SK-N-SH treated with all-trans-retinoic acid at 6 μM for 48 hours (cell line): ENCODE results near the gene UBE2M.
A peak's percentile ranks its signal among the peaks of the same experiment; 100 is the strongest.

Experiments
- ATAC-seq: fragments of 200-7000 bp; cut with Tn5 transposase; 3 replicates; pipeline ENCODE4 v1.9.1; 2020; ENCODE audit warnings: mild to moderate bottlenecking, moderate library complexity
- ARNTL ChIP-seq: fragments of 450-650 bp; formaldehyde crosslinking; IDR thresholded peaks from 2 replicates; pipeline ENCODE4 v1.5.0; 2020; ENCODE audit warnings: low read depth, mild to moderate bottlenecking, moderate library complexity, borderline replicate concordance
- BACH2 ChIP-seq: fragments of 250-450 bp; sonication (Bioruptor Pico); IDR thresholded peaks from 2 replicates; pipeline ENCODE4 v1.9.0; 2021; ENCODE audit warnings: mild to moderate bottlenecking, borderline replicate concordance
- CSDC2 ChIP-seq: fragments of 250-450 bp; sonication (Bioruptor Pico); IDR thresholded peaks from 2 replicates; pipeline ENCODE4 v1.5.0; 2020; ENCODE audit warnings: mild to moderate bottlenecking, moderate library complexity
- ESRRG ChIP-seq: fragments of 250-450 bp; sonication (Bioruptor Pico); IDR thresholded peaks from 2 replicates; pipeline ENCODE4 v1.6.1; 2021; ENCODE audit warnings: mild to moderate bottlenecking
- GLIS3 ChIP-seq: fragments of 250-450 bp; sonication (Bioruptor Pico); IDR thresholded peaks from 2 replicates; pipeline ENCODE4 v1.5.0; 2020; ENCODE audit warnings: mild to moderate bottlenecking, moderate library complexity
- ISL1 ChIP-seq: fragments of 250-450 bp; sonication (Bioruptor Pico); IDR thresholded peaks from 2 replicates; pipeline ENCODE4 v2.1.2; 2022; ENCODE audit warnings: mild to moderate bottlenecking, moderate library complexity
- OSR1 ChIP-seq: fragments of 250-450 bp; sonication (Bioruptor Pico); IDR thresholded peaks from 2 replicates; pipeline ENCODE4 v1.8.0; 2022; ENCODE audit warnings: moderate library complexity, mild to moderate bottlenecking, inconsistent platforms
- PATZ1 ChIP-seq: fragments of 250-450 bp; sonication (Bioruptor Pico); IDR thresholded peaks from 2 replicates; pipeline ENCODE4 v1.8.0; 2020; ENCODE audit warnings: mild to moderate bottlenecking, moderate library complexity, borderline replicate concordance
- PPARA ChIP-seq: fragments of 250-450 bp; sonication (Bioruptor Pico); IDR thresholded peaks from 2 replicates; pipeline ENCODE4 v1.5.0; 2020; ENCODE audit warnings: mild to moderate bottlenecking, borderline replicate concordance
- RARB ChIP-seq: fragments of 250-450 bp; sonication (Bioruptor Pico); IDR thresholded peaks from 2 replicates; pipeline ENCODE4 v1.8.0; 2021; ENCODE audit warnings: mild to moderate bottlenecking, moderate library complexity
- SNAI2 ChIP-seq: fragments of 250-450 bp; sonication (Bioruptor Pico); IDR thresholded peaks from 2 replicates; pipeline ENCODE4 v1.5.0; 2020; ENCODE audit warnings: mild to moderate bottlenecking, moderate library complexity
- TCF4 ChIP-seq: fragments of 250-450 bp; sonication (Bioruptor Pico); IDR thresholded peaks from 2 replicates; pipeline ENCODE4 v1.8.0; 2021; ENCODE audit warnings: mild to moderate bottlenecking, moderate library complexity, borderline replicate concordance
- TOX ChIP-seq: fragments of 250-450 bp; sonication (Bioruptor Pico); IDR thresholded peaks from 2 replicates; pipeline ENCODE4 v1.8.0; 2021; ENCODE audit warnings: mild to moderate bottlenecking, moderate library complexity, borderline replicate concordance
- ZC3H10 ChIP-seq: fragments of 250-450 bp; sonication (Bioruptor Pico); IDR thresholded peaks from 2 replicates; pipeline ENCODE4 v1.5.1; 2021; ENCODE audit warnings: mild to moderate bottlenecking, moderate library complexity
- ZFP3 ChIP-seq: fragments of 250-450 bp; sonication (Bioruptor Pico); IDR thresholded peaks from 2 replicates; pipeline ENCODE4 v1.5.0; 2020; ENCODE audit warnings: mild to moderate bottlenecking, moderate library complexity
- ZFP30 ChIP-seq: fragments of 450-650 bp; formaldehyde crosslinking; IDR thresholded peaks from 2 replicates; pipeline ENCODE4 v1.5.0; 2022; ENCODE audit warnings: mild to moderate bottlenecking, moderate library complexity
- ZNF565 ChIP-seq: fragments of 450-650 bp; formaldehyde crosslinking; conservative IDR thresholded peaks from 2 replicates; pipeline ENCODE4 v1.5.0; 2020; ENCODE audit warnings: low read depth, mild to moderate bottlenecking, moderate library complexity
- ZNF70 ChIP-seq: fragments of 450-650 bp; formaldehyde crosslinking; IDR thresholded peaks from 2 replicates; pipeline ENCODE4 v1.5.0; 2020; ENCODE audit warnings: mild to moderate bottlenecking, moderate library complexity
- ZNF8 ChIP-seq: fragments of 450-650 bp; formaldehyde crosslinking; IDR thresholded peaks from 2 replicates; pipeline ENCODE4 v1.5.0; 2020; ENCODE audit warnings: mild to moderate bottlenecking, moderate library complexity
- TF ChIP-seq, protein P1 (sequence below): fragments of 250-450 bp; sonication (Bioruptor Pico); IDR thresholded peaks from 2 replicates; pipeline ENCODE4 v1.5.1; 2021; ENCODE audit warnings: mild to moderate bottlenecking, moderate library complexity
- TF ChIP-seq, protein P2 (sequence below): fragments of 250-450 bp; sonication (Bioruptor Pico); IDR thresholded peaks from 2 replicates; pipeline ENCODE4 v1.5.1; 2020; ENCODE audit warnings: low read depth, mild to moderate bottlenecking, moderate library complexity
- TF ChIP-seq, protein P3 (sequence below): fragments of 250-450 bp; sonication (Bioruptor Pico); IDR thresholded peaks from 2 replicates; pipeline ENCODE4 v1.5.0; 2020; ENCODE audit warnings: mild to moderate bottlenecking, moderate library complexity
- TF ChIP-seq, protein P4 (sequence below): fragments of 250-450 bp; sonication (Bioruptor Pico); IDR thresholded peaks from 2 replicates; pipeline ENCODE4 v1.8.0; 2021; ENCODE audit warnings: low read depth, mild to moderate bottlenecking, moderate library complexity, borderline replicate concordance

Gene UBE2M

DNA sequence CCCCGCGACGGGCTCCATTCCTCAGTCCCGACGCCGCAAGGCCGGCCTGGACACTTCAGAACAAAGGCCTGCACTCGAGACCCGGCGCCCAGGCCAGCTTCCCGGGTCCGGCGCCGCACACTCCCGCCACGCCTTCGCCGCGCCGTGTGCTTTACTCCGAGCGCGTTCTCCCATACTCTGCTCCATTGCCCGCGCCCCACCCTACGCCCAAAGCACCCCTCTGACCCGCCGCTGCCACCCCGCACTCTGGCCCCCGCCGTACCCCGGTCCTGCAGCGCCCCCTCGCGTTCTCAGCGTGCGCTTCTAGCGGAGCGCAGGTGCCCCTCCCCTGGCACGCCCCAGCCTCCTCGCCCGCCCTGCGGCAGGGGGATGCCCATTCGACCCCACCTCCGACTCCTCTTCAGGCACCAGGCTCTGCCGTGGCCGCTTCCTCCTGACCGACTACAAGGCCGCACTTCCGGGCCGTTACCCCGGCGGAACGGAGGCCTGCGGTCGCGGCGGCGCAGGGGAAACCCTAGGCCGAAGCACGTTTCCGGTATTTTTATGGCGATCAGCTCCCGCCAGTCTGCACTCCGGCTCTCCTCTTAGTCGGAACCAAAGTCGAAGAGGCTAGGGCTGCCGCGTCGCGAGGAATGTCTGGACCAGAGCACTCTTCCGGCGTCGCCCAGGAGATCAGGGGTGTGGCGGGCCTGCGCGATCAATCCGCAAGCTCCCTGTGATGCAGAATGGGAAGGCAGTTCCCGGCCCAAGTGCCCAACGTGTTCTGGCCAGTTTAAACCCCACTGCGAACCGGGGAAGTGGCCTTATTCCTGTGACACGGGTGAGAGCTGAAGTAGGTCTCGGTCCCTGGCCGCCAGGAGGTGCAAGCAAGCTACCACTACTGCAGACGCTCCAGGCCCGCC is 38.8 kb downstream of the UBE2M start, which contains the start of gene ZBTB45:
ZBTB45 (minus strand) TSS at position 456 of the 902 bp plus-strand sequence. CDS start 2,137 bp downstream, outside the sequence.
- peak; percentile 90 for ATAC-seq
- TF ChIP-seq, protein P1, sequence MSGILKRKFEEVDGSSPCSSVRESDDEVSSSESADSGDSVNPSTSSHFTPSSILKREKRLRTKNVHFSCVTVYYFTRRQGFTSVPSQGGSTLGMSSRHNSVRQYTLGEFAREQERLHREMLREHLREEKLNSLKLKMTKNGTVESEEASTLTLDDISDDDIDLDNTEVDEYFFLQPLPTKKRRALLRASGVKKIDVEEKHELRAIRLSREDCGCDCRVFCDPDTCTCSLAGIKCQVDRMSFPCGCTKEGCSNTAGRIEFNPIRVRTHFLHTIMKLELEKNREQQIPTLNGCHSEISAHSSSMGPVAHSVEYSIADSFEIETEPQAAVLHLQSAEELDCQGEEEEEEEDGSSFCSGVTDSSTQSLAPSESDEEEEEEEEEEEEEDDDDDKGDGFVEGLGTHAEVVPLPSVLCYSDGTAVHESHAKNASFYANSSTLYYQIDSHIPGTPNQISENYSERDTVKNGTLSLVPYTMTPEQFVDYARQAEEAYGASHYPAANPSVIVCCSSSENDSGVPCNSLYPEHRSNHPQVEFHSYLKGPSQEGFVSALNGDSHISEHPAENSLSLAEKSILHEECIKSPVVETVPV (CRISPR knock-in tag): peak; percentile 62; the same call in 1 of the 2 replicates
- no peak for TF ChIP-seq TOX (CRISPR knock-in tag)
- peak; percentile 52; the same call in 1 of the 2 replicates for TF ChIP-seq ZNF70
- no peak for TF ChIP-seq GLIS3 (CRISPR knock-in tag)
- no peak for TF ChIP-seq ISL1 (CRISPR knock-in tag)
- TF ChIP-seq OSR1 (CRISPR knock-in tag): no peak
- TF ChIP-seq, protein P2, sequence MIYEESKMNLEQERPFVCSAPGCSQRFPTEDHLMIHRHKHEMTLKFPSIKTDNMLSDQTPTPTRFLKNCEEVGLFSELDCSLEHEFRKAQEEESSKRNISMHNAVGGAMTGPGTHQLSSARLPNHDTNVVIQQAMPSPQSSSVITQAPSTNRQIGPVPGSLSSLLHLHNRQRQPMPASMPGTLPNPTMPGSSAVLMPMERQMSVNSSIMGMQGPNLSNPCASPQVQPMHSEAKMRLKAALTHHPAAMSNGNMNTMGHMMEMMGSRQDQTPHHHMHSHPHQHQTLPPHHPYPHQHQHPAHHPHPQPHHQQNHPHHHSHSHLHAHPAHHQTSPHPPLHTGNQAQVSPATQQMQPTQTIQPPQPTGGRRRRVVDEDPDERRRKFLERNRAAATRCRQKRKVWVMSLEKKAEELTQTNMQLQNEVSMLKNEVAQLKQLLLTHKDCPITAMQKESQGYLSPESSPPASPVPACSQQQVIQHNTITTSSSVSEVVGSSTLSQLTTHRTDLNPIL (CRISPR knock-in tag): no peak
- no peak for TF ChIP-seq ARNTL (CRISPR knock-in tag)
- no peak for TF ChIP-seq ZC3H10 (CRISPR knock-in tag)
- 0 out of 2 replicates have a peak, but pooled peaks have one; percentile 3 for TF ChIP-seq ZNF8 (CRISPR knock-in tag)
- TF ChIP-seq, protein P3, sequence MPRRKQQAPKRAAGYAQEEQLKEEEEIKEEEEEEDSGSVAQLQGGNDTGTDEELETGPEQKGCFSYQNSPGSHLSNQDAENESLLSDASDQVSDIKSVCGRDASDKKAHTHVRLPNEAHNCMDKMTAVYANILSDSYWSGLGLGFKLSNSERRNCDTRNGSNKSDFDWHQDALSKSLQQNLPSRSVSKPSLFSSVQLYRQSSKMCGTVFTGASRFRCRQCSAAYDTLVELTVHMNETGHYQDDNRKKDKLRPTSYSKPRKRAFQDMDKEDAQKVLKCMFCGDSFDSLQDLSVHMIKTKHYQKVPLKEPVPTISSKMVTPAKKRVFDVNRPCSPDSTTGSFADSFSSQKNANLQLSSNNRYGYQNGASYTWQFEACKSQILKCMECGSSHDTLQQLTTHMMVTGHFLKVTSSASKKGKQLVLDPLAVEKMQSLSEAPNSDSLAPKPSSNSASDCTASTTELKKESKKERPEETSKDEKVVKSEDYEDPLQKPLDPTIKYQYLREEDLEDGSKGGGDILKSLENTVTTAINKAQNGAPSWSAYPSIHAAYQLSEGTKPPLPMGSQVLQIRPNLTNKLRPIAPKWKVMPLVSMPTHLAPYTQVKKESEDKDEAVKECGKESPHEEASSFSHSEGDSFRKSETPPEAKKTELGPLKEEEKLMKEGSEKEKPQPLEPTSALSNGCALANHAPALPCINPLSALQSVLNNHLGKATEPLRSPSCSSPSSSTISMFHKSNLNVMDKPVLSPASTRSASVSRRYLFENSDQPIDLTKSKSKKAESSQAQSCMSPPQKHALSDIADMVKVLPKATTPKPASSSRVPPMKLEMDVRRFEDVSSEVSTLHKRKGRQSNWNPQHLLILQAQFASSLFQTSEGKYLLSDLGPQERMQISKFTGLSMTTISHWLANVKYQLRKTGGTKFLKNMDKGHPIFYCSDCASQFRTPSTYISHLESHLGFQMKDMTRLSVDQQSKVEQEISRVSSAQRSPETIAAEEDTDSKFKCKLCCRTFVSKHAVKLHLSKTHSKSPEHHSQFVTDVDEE (CRISPR knock-in tag): no peak
- TF ChIP-seq SNAI2 (CRISPR knock-in tag): no peak
- no peak for TF ChIP-seq ZFP30 (CRISPR knock-in tag)
- TF ChIP-seq PPARA (CRISPR knock-in tag): no peak
- TF ChIP-seq CSDC2: no peak
- TF ChIP-seq PATZ1: 0 out of 2 replicates have a peak, but pooled peaks have one; percentile 65
- TF ChIP-seq, protein P4, sequence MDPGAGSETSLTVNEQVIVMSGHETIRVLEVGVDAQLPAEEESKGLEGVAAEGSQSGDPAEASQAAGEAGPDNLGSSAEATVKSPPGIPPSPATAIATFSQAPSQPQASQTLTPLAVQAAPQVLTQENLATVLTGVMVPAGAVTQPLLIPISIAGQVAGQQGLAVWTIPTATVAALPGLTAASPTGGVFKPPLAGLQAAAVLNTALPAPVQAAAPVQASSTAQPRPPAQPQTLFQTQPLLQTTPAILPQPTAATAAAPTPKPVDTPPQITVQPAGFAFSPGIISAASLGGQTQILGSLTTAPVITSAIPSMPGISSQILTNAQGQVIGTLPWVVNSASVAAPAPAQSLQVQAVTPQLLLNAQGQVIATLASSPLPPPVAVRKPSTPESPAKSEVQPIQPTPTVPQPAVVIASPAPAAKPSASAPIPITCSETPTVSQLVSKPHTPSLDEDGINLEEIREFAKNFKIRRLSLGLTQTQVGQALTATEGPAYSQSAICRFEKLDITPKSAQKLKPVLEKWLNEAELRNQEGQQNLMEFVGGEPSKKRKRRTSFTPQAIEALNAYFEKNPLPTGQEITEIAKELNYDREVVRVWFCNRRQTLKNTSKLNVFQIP (CRISPR knock-in tag): 0 out of 2 replicates have a peak, but pooled peaks have one; percentile 53
- peak; percentile 98 for TF ChIP-seq ZFP3 (CRISPR knock-in tag)
- no peak for TF ChIP-seq BACH2 (CRISPR knock-in tag)
- no peak for TF ChIP-seq TCF4 (CRISPR knock-in tag)
- no peak for TF ChIP-seq RARB
- no peak for TF ChIP-seq ZNF565 (CRISPR knock-in tag)
- no peak for TF ChIP-seq ESRRG (CRISPR knock-in tag)

DNA sequence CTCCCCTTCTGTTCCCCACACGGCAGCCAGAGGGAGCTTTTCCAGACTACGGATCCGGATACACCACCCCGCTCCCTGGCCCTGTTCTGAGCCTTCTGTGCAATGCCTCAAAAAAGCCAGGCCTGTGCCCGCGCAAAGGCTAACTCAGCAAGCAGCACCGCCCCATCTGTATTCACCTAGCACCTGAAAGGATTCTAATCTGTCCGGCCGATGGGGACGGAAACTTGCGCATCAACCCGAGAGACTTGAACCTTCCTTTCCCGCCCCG is 39.4 kb downstream of the UBE2M start:
- TF ChIP-seq, protein P1 (CRISPR knock-in tag): no peak
- TF ChIP-seq OSR1 (CRISPR knock-in tag) (no peak), PATZ1 (no peak), CSDC2 (no peak), ZC3H10 (CRISPR knock-in tag) (no peak), RARB (no peak), ZFP3 (CRISPR knock-in tag) (no peak), ISL1 (CRISPR knock-in tag) (no peak), ZFP30 (CRISPR knock-in tag) (no peak)
- peak; percentile 69 for ATAC-seq
